Ovary (tissue), 3 donors: ENCODE measurements around the gene DHRS7C.

Source experiments
- CTCF ChIP-seq, 3 donors: fragments of 450-650 bp in 2 of 3; fragments of 200-600 bp in 1 of 3; IDR thresholded peaks; one replicate each; pipeline versions ENCODE4 v1.5.1 to v1.8.0; 2016 to 2022; ENCODE audit warnings: antibody characterized with exemption in 3 of 3, mild to moderate bottlenecking in 1 of 3
- POLR2A ChIP-seq: fragments of 450-650 bp; IDR thresholded peaks from one replicate; pipeline ENCODE4 v1.6.1; 2017; ENCODE audit warnings: antibody characterized with exemption, mild to moderate bottlenecking, moderate library complexity
- donor health status: DM: no; HTN: no; CAD: no.

DNA sequence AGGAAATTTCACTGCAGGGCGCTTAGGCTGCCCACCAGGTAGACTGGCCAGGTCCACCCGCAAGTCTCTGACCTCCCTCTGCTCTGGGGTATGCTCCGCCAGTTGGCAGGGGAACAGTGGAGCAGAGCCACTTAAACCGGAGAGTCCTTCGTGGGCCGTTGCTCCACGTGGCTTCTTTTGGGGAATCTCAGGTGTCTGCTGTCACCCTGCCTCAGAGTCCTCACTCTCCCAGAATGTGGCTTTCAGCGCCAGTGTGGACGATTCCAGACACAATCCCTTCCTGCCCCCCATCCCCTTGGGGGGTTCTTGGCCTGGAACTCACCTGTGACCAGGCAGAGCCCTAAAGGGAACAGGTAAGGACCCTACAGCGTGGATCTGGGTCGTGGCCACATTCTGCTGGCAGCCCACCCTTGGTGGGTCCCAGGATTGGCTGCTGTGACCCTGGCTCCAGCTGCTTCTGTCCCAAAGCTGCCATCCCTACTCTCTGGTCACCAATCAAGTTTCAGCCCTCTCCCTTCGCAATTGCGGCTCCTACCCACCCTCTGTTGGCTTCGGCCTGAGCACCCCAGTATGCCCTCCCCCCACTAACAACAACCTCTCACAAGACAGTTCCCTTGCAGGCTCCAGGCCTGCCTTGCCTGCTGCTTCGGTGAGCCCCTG is 22.2 kb downstream of the DHRS7C start:
- no peak for TF ChIP-seq CTCF (IDR thresholded peaks at IDR 0.05)
- TF ChIP-seq POLR2A, result no peak
